Activated CD4-positive, alpha-beta T cell treated with anti-CD3 and anti-CD28 coated beads for 48 hours (primary cell): ENCODE results near the gene TAT.
"Not testable (repeated sequence)": the region's sequence is repeated elsewhere in the genome, so short reads cannot be mapped to it uniquely, and the experiment has no call there.

Experiments
- DNase-seq: peaks from one replicate; pipeline ENCODE4 v3.0.0-alpha.2; 2020

The TAT gene

DNA sequence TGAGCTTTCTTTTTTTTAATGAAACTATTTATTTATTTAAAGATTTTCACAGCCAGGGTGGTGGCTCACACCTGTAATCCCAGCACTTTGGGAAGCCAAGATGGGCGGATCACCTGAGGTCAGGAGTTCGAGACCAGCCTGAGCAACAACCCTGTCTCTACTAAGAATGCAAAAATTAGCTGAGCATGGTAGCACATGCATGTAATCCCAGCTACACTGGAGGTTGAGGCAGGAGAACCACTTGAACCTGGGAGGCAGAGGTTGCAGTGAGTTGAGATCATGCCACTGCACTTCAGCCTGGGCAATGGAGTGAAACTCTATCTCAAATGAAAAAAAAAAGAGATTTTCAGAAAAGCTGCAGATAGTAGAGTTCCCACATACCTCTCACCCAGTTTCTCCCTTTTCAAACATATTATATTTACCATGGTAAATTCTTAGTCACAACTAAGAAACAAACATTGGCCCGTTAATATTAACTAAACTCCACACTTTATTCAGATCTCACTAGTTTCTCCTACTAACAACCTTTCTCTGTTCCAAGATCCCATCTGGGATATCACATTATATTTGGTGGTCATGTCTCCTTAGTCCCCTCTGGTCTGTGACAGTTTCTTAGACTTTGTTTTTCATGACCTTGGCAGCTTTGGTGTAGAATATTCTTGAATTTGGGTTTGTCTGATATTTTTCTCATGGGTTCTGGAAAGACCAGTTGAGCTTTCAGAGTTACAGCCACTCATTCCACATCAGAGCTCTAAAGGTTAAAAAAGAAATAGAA is 7.8 kb upstream of the TAT start:
- no peak for DNase-seq

DNA sequence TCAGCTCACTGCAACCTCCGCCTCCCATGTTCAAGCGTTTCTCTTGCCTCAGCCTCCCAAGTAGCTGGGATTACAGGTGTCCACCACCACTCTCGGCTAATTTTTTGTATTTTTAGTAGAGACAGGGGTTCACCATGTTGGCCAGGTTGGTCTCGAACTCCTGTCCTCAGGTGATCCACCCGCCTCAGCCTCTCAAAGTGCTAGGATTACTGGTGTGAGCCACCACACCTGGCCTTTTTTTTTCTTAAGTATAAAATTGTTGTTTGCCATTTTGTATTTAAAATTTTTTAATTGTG is 5.6 kb upstream of the TAT start:
- not testable (repeated sequence) for DNase-seq

GRCh38 chr16:71574702-71575101 is 2.2 kb downstream of the TAT start:
- no peak for DNase-seq

DNA sequence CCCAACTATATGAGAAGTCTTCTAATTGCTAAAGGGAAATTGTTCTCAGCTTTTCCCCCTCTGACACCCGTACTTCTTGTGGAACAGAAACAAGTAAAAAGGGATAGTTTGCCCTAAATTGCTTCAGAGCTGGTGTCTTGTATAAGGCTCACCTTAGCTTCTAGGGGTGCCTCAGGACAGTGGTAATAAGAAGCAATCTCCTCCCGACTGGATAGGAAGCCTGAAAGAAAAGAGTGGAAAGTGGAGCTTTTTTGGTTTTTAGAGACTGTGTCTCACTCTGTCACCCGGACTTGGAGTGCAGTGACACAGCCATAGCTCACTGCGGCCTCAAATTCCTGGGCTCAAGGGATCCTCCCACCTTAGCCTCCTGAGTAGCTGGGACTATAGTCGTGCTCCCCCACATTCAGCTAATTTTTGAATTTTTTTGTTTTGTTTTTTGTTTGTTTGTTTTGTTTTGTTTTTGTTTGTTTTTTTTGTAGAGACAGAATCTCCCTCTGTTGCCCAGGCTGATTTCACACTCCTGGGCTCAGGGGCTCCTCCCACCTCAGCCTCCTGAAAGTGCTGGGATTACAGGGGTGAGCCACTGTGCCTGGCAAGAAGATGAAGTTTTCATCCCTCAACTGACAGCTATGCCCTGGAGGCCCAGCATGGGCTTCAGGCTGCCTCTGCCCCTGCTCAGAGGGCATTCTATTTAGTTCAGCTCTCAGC is 3.4 kb downstream of the TAT start:
- no peak for DNase-seq

DNA sequence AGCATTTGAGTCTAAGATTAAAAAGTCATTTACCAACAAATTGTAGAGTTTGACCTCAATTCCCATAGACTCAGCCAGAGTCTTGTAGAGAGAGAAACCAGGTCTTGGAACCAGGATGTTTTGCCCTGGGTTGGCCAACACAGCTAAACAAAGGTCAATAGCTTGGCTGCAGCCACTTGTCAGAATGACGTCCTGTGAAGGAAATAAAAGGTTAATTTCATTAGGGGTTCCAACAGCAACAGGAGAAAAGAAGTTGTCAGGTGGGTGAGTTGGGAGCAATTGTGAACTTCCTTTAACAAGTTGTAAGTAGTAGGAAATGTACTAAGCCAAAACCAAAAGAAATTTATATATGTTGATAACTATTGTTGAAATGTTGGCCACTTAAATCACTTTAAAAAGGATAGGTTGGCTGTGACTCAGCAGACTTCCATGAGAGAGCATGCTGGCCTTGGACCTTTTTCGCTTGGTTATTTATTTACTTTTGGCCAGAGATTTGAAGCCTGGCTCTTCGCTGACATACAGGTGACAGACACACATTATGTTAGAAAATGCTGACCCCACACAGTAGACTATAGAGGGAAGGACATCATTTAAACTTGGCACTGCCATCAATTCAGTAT is 4.3 kb downstream of the TAT start:
- DNase-seq, result no peak

GRCh38 chr16:71570144-71570543 is 6.7 kb downstream of the TAT start:
- DNase-seq, result no peak

GRCh38 chr16:71569621-71570020 is 7.3 kb downstream of the TAT start:
- no peak for DNase-seq

- DNase-seq, result no peak
Measured at GRCh38 chr16:71568551-71568950, 8.3 kb downstream of the TAT start.

GRCh38 chr16:71567931-71568330 is 9.0 kb downstream of the TAT start:
- DNase-seq, result no peak

DNA sequence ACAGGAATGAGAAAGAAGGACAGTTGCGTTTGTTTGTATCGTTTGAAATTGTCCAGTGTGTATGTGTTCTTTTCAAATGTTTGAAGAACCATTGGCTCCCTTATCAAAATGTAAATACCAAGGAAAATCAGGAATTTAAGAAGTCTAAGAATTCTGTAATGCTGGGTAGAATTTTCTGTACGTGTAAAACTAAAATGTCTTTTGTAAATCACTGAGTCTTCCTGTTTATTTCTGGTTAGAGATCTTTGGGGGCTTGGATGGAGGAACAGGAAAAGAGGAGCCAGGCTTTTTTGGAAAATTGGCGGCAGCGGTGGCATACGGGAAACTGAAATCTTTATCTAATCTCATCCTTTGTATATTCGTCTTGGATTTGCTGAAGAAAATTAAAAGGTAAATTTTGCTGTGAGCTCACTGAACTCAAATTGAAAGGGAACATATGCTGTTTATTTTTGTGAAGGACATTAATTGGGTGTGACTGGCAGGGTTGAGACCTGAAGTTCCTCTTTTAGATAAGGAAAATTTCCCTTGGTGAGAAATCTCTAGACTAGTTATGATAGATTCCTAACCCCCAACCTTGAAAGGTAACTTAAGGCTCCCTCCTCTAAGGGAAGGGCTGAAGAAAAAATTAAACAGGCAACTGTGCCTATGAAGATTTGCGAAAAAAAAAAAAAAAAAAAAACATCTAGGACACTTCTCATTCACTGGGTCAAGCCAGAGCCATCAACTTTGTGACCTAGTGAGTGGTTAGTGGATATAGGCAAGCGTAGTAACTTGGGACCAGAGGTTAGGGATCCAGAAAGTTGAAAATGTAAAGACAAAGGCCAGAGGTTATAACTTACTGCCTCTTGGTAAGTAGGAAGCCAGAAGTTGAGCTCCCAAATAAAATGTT is 10.8 kb downstream of the TAT start:
- no peak for DNase-seq

DNA sequence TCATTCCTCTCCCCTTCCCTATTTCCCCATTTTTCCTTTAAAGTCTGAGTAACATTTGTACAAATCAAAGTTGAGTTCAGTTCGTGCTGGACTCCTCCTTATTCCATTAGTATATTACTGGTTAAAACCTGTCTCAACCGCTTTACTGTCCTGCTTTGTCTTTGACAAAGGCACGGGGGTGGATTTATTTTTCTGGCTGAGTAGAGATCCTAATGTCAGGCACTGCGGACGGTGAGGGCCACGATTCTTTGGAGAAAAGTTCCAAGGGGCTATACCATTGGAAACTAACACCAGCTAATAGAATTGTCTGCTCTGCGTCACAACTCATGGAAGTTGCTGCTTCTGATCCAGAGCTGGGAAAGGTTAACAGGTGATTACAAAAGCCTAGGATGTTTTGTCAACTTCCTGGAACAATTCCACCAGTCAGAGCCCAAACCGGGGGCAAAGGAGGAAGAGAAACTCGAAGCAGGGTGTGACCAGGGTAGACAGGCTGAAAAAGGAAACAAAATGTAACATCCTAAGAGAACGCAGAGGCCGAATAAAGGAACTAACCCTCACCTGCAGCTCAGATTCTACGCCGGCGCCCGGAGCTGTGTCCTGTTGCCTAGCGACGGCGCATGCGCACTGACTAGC is 12.4 kb downstream of the TAT start:
- DNase-seq, result no peak

- DNase-seq, result no peak
Measured at GRCh38 chr16:71562552-71562951, 14.3 kb downstream of the TAT start.

DNA sequence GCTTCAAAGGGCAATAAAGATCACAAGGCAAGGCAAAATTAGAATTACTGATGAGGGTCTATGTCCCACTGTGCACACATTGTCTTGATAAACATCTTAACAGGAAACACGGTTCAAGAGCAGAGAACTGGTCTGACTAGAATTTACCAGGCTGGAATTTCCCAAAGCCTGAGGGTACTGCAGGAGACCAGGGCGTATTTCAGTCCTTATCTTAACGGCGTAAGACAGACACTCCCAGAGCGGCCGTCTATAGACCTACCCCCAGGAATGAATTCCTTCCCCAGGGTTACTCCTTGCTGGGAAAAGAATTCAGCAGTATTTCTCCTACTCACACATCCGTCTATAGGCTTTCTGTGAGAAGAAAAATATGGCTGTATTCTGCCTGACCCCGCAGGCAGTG is 15.0 kb downstream of the TAT start:
- not testable (repeated sequence) for DNase-seq

GRCh38 chr16:71559855-71560254 is 17.0 kb downstream of the TAT start:
- DNase-seq, result no peak

DNA sequence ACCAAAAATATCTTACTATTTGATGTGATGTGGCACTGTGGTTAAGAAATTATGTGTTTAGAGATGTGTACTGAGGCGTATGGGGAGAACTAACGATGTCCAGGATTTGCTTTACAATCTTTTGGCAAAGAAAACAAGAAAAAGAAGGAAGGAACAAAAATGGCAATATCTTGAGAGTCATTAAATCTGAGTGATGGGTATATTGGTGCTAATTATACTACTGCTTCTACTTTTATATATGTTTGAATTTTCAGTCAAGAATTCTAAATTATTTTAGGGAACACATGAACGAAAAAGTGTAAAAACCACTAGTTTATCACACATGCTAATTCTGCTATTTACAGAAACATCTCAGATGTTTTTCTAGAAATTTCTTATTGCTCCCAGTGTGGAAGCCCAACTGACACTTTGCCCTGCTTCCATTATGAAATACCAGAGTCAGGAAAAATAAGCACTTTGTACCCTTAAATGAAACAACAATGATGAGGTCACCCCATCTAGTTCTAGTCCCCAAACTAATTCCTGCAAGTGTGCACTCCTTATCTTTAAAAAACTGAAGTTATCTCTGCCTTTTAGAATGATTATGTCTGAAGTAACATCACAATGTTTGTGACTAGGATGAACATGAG is 18.8 kb downstream of the TAT start:
- DNase-seq, result no peak

DNA sequence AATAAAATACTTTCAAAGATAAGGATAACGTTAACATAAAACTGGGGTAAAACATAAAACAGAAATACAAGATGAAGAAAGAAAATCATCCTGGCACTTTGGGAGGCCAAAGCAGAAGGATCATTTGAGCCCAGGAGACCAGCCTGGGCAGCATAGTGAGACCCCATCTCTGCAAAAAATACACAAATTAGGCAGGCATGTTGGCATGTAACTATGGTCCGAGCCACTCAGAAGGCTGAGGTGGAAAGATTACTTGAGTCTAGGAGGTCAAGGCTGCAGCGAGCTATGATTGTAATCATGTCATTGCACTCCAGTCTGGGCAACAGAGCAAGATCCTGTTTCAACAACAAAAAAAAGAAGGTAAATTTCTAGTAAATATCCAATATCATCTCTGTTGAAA is 19.6 kb downstream of the TAT start:
- DNase-seq, result no peak

GRCh38 chr16:71555230-71555891 is 21.5 kb downstream of the TAT start:
- no peak for DNase-seq

- DNase-seq, result no peak
Measured at GRCh38 chr16:71552698-71553503, 24.0 kb downstream of the TAT start.

DNA sequence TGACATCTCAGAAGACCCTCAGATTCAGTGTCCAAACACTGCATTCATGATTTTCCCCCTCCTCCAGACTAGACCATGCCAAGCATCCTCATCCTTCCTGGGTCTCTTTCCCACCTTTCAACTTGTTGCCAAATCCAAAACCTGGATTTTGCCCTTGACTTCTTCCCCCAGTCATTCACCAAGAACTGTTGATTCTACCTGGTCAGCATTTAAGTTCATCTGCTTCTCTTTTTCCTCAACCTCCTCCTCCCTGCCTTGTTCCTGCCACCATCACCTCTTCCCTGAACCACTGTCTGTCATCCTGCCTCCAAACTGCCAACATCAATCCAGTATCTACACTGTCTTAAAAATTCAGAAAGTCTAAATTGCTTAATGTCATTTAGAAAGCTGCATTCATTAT is 29.7 kb downstream of the TAT start:
- DNase-seq, result no peak

- DNase-seq, result peak; percentile 81
Measured at GRCh38 chr16:71542377-71542776, 34.5 kb downstream of the TAT start.

GRCh38 chr16:71537643-71538042 is 39.2 kb downstream of the TAT start:
- DNase-seq, result peak; percentile 55
